Measurements from ENCODE around the gene PLEKHA8.

PLEKHA8 gene

DNA sequence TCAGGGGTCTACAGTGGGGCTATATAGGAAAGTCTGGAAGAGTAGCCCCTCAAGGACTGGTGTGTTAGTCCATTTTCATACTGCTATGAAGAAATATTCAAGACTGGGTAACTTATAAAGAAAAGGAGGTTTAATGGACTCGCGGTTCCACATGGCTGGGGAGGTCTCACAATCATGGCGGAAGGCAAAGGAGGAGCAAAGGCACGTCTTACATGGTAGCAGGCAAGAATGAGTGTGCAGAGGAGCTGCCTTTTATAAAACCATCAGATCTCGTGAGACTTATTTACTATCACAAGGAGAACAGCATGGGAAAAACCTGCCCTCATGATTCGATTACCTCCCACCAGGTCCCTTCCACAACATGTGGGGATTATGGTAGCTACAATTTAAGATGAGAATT, 4.7 kb upstream of the PLEKHA8 start:
- DNase-seq (ENCODE audit: low spot score), result no peak

GRCh38 chr7:30026229-30027064, 1.8 kb upstream of the PLEKHA8 start, which contains the start of gene FKBP14:
Gene FKBP14, minus strand, starts transcription at chr7:30026702. Its CDS starts 194 bp downstream, at chr7:30026508.
- peak; percentile 98 for DNase-seq (ENCODE audit: low spot score)

DNA sequence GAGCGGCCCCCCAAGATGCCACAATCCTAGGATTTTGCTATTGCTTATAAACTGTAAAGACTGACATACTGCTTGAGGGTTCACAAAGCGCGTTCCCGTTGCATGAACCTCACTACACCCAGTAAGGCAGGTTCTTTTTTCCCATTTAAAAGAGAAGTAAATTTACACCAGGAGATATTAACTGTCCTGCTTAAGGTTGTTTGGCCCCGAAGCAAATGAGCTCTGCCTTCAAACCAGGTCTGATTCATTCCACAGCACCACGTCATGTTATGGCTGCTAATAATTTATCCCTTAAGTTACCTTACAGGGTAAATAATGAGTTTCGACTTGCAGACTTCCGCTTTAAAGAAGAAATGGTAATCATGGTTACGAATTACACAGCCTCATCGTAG, 1.2 kb upstream of the PLEKHA8 start:
- peak; percentile 80 for DNase-seq (ENCODE audit: low spot score)

DNA sequence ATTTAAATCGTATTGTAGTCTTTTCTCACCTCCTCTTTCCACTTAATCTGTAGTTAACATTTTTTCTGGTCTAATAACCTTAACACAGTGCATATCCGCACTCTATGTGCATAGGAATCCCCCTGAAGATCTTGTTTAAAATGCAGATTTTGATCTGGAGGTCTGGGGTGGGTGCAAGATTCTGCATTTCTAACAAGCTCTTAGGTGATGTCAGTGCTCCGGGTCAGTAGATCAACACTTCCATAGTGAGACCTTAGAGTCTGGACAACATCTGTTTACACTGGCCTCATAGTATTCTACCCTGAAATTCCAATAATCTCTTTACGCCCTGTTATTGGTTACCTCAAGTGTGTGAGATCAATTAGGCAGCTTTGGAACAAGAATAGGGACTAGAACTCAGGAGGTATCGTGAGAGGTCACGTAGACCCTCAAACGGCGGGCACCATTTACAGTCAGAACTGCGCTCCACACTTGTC, 434 bp upstream of the PLEKHA8 start:
- peak; percentile 85 for DNase-seq (ENCODE audit: low spot score)

- peak; percentile 38 for DNase-seq (ENCODE audit: low spot score)
Observed at GRCh38 chr7:30028749-30029635, 780 bp downstream of the PLEKHA8 start.

DNA sequence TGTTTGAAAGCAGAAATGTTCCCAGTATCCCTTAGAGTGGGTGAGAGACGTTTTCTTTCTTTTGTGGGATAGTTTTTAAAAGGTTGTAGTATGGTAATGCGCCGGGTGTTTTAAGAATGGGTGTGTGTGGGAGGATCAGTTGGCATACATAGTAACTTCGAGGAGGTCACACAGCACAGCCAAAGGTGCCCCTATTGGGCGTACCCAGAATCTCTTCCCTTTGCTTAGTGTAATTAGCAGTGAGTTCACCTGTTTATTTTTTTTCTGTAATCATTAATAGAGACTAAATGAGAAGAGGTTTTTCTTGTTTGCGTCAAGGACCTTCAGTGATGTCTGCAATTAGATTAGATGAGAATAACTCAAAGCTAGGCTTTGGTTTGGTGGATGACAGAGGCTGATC, 1.5 kb downstream of the PLEKHA8 start:
- DNase-seq (ENCODE audit: low spot score), result peak; percentile 9

GRCh38 chr7:30032310-30033125, 4.3 kb downstream of the PLEKHA8 start:
- no peak for DNase-seq (ENCODE audit: low spot score)

GRCh38 chr7:30034501-30034900, 6.3 kb downstream of the PLEKHA8 start:
- DNase-seq (ENCODE audit: low spot score), result no peak

- no peak for DNase-seq (ENCODE audit: low spot score)
Observed at GRCh38 chr7:30036220-30036619, 8.0 kb downstream of the PLEKHA8 start.

GRCh38 chr7:30038196-30038980, 10.2 kb downstream of the PLEKHA8 start:
- no peak for DNase-seq (ENCODE audit: low spot score)

GRCh38 chr7:30040938-30041337, 12.7 kb downstream of the PLEKHA8 start:
- DNase-seq (ENCODE audit: low spot score), result no peak

DNA sequence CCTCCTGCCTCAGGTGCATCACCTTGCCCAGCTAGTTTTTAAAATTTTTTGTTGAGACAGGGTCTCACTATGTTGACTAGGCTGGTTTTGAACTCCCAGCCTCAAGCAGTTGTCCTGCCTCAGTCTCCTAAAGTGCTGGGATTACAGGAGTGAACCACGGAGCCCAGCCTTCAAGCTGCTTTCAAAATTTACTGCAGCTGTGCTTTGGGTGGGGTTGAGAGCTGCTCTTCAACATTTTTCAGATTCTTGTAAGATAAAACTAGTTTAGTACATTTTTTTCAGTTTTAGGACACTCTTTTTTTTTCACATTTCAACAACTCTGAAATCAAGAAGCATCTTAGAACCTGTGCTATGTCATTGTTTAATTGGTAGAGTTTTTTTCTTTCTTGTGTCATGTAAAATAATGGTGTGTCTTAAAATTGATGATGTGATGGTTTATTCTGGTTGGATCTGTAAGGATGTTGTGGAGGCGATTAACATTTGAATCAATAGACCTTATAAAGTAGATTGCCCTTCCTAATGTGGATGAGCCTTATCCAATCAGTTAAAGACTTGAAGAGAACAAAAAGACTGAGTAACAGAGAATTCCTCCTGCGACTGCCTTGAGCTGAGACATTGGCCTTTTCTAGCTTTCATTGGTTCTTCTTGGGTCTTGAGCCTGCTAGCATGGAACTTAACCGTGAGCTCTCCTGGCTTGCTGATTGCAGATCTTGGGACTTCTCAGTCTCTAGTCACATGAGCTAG, 13.5 kb downstream of the PLEKHA8 start:
- DNase-seq (ENCODE audit: low spot score), result no peak

DNA sequence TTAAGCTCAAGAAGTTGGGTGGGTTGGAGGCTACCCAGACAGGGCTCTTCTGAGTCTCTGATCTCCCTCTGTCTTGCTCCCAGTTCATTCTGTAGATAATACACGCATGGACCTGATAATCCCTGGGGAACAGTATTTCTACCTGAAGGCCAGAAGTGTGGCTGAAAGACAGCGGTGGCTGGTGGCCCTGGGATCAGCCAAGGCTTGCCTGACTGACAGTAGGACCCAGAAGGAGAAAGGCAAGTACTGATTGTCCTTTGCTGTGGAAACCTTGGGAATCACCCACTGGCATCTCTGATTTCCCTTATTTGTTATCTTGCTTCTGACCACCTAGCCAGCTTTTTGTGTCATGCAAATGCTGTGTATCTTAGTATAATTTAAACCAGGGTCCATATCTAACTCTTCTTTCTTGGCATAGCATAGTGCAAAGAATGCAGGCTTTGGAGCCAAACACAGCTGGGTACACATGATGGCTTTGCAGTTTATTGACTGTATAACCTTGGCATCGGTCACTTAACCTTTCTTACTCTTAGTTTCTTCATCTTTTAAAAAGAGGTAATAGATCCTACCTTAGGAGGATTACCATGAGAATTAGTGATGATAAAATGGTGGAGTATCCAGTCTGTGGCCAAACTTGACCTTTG, 18.0 kb downstream of the PLEKHA8 start:
- no peak for DNase-seq (ENCODE audit: low spot score)

DNA sequence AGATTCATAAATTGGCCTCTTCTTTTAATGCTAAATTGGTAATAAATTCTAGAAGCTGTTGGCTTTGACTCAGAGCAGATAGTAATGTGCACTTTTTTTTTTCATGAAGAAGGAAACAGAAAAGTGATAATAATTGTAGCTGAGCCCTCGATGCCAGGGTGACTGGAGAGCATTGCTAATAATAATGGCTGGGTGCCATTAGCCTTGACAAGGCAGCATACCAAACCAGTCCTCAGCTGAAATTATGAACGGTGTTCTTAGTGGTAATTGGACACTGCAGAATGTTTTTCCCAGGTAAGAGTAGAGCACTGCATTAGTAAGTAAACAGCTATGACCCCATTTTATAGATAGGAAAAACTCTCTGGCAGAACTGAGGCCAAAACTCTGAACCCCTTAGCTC, 18.9 kb downstream of the PLEKHA8 start:
- no peak for DNase-seq (ENCODE audit: low spot score)

GRCh38 chr7:30048582-30048981, 20.4 kb downstream of the PLEKHA8 start:
- DNase-seq (ENCODE audit: low spot score), result no peak

GRCh38 chr7:30049173-30049572, 21.0 kb downstream of the PLEKHA8 start:
- DNase-seq (ENCODE audit: low spot score), result no peak

GRCh38 chr7:30053068-30053467, 24.9 kb downstream of the PLEKHA8 start:
- DNase-seq (ENCODE audit: low spot score), result no peak

GRCh38 chr7:30057741-30058140, 29.5 kb downstream of the PLEKHA8 start:
- no peak for DNase-seq (ENCODE audit: low spot score)

- DNase-seq (ENCODE audit: low spot score), result peak; percentile 17
Observed at GRCh38 chr7:30061786-30062185, 33.6 kb downstream of the PLEKHA8 start.

DNA sequence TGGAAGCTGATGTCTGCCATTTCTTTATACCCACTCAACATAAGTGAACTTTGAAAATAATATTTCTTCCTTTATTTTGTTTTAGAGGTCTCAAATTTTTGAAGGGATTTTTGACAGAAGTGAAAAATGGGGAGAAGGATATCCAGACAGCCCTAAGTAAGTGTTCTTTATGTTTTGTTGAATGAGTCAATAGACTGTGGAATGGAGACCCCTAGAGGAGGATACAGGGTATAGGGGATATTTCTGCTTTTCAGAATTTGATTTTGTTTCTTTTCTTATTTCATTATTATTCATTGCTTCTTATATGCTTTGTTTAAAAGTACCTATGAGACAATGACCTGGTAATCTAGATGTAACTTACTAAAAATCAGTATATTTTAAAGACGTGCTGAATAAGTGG, 34.4 kb downstream of the PLEKHA8 start:
- peak; percentile 84 for DNase-seq (ENCODE audit: low spot score)
